RWPE1 (cell line): ENCODE measurements around the gene SERPINB1.
"Not testable (repeated sequence)": the region's sequence is repeated elsewhere in the genome, so short reads cannot be mapped to it uniquely, and the experiment has no call there.

Experiments used
- CTCF ChIA-PET: fragments of 350-600 bp; sonication (Branson Sonifier 250); formaldehyde crosslinking; extraction: SDS; loops from one replicate; lab custom pipeline; 2021; lab: Yijun Ruan, JAX
- POLR2A ChIA-PET: fragments of 400-600 bp; formaldehyde crosslinking; extraction: SDS; loops from one replicate; lab custom pipeline; 2020; ENCODE audit warnings: antibody characterized with exemption; ENCODE audit not compliant: low non-redundant PET; lab: Yijun Ruan, JAX
- DNase-seq: peaks from one replicate; pipeline ENCODE4 v3.0.0; 2012; ENCODE audit warnings: low spot score
- H3K27ac ChIP-seq: fragments of 450-650 bp; 2 replicates; pipeline ENCODE4 v1.5.1; 2017
- TF ChIP-seq, protein P1 (sequence below): fragments of 450-650 bp; conservative IDR thresholded peaks from 2 replicates; pipeline ENCODE4 v1.5.1; 2017; ENCODE audit warnings: low read depth, mild to moderate bottlenecking

The SERPINB1 gene

GRCh38 chr6:2861060-2861821 lies 19.6 kb upstream of the SERPINB1 start:
- H3K27ac ChIP-seq, result no peak overlapping the region
- CTCF ChIA-PET, result no interaction called here
- TF ChIP-seq, protein P1, sequence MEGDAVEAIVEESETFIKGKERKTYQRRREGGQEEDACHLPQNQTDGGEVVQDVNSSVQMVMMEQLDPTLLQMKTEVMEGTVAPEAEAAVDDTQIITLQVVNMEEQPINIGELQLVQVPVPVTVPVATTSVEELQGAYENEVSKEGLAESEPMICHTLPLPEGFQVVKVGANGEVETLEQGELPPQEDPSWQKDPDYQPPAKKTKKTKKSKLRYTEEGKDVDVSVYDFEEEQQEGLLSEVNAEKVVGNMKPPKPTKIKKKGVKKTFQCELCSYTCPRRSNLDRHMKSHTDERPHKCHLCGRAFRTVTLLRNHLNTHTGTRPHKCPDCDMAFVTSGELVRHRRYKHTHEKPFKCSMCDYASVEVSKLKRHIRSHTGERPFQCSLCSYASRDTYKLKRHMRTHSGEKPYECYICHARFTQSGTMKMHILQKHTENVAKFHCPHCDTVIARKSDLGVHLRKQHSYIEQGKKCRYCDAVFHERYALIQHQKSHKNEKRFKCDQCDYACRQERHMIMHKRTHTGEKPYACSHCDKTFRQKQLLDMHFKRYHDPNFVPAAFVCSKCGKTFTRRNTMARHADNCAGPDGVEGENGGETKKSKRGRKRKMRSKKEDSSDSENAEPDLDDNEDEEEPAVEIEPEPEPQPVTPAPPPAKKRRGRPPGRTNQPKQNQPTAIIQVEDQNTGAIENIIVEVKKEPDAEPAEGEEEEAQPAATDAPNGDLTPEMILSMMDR, result no peak
- DNase-seq, result no peak
- POLR2A ChIA-PET, result no interaction called here

DNA sequence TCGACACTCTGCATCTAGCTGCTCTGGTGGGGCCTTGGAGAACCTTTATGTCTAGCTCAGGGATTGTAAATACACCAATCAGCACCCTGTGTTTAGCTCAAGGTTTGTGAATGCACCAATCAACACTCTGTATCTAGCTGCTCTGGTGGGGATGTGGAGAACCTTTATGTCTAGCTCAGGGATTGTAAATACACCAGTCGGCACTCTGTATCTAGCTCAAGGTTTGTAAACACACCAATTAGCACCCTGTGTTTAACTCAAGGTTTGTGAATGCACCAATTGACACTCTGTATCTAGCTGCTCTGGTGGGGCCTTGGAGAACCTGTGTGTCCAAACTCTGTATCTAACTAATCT lies 19.0 kb upstream of the SERPINB1 start:
- POLR2A ChIA-PET, H3K27ac ChIP-seq: not testable (repeated sequence)

DNA sequence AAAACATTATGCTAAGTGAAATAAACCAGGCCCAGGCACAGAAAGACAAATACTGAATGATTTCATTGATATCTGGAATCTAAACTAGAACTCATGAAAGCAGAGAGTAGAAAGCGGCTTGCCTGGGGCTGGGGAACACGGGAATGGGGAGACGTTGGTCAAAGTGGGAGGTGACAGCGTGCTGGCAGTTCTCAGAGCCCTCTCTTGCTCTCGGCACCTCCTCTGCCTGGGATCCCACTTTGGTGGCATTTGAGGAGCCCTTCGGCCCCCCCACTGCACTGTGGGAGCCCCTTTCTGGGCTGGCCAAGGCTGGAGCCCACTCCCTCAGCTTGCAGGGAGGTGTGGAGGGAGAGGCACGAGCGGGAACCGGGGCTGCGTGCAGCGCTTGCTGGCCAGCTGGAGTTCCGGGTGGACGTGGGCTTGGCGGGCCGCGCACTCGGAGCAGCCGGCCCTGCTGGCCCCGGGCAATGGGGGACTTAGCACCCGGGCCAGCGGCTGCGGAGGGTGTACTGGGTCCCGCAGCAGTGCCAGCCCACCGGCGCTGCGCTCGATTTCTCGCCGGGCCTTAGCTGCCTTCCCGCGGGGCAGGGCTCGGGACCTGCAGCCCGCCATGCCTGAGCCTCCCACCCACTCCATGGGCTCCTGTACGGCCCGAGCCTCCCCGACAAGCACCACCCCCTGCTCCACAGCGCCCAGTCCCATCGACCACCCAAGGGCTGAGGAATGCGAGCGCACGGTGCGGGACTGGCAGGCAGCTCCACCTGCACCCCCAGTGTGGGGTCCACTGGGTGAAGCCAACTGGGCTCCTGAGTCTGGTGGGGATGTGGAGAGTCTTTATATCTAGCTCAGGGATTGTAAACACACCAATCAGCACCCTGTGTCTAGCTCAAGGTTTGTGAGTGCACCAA lies 18.4 kb upstream of the SERPINB1 start:
- H3K27ac ChIP-seq, DNase-seq, CTCF ChIA-PET, POLR2A ChIA-PET: not testable (repeated sequence)

More for the DNA sequence above, 19.0 kb upstream of the SERPINB1 start:
- CTCF ChIA-PET, DNase-seq: not testable (repeated sequence)

- POLR2A ChIA-PET, result no interaction called here
- CTCF ChIA-PET, result no interaction called here
- no peak overlapping the region for H3K27ac ChIP-seq
Measured at GRCh38 chr6:2859185-2859700, 17.6 kb upstream of the SERPINB1 start.

DNA sequence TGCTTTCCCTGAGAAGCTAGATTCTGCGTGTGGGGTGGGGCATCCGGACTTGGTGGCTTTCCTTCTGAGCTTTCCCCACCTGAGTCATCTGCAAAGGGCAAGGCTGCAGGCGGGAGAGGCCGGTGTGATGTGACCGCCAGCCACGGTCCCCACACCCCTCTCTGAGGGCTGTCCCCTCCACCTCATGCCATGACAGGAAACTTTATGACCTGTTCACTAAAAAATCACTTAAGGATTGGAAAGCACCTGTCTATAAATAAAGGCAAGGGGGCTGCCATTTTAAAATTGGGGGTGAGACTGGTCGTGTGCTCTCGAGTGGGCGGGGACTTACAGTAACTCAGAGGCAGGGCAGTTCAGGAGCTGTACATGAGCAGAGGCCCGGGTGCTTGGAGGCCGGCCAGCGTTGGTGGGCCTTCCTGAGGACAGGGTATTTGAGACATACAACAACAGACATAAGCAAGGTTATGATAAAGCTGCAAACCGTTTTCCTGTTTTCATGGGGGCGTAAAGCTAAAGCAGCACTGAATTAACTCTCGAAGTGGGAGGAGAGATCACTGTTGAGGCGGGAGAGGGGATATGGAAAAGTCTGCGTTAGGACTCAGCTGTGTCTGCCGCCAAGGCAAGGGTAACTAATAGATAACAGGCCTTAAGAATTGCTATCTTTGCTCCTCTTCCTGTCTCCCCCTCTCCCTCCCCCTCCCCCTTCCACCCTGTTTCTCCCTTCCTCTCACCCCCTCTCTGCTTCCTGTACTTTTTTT lies 16.1 kb upstream of the SERPINB1 start:
- TF ChIP-seq, protein P1, result no peak
- ChIA-PET CTCF (interaction anchor here (0.6 kb wide), 1 partner anchor 89 kb away, joined by 3 read pairs; no protein-coding TSS in a partner anchor), POLR2A (no interaction called here)
- no peak overlapping the region for H3K27ac ChIP-seq
- DNase-seq, result no peak

More at GRCh38 chr6:2859185-2859700, 17.6 kb upstream of the SERPINB1 start:
- TF ChIP-seq, protein P1, result no peak
- DNase-seq, result no peak

GRCh38 chr6:2857185-2857579 lies 15.5 kb upstream of the SERPINB1 start:
- ChIA-PET POLR2A (no interaction called here), CTCF (interaction anchor here (0.6 kb wide), 1 partner anchor 89 kb away, joined by 3 read pairs; no protein-coding TSS in a partner anchor)
- no peak overlapping the region for H3K27ac ChIP-seq
- no peak for DNase-seq
- TF ChIP-seq, protein P1, result no peak

GRCh38 chr6:2855061-2855519 lies 13.4 kb upstream of the SERPINB1 start:
- TF ChIP-seq, protein P1, result no peak
- H3K27ac ChIP-seq, result no peak overlapping the region
- no peak for DNase-seq
- ChIA-PET CTCF (interaction anchor here (0.6 kb wide), 2 partner anchors 17 to 120 kb away, joined by 3 read pairs; no protein-coding TSS in a partner anchor), POLR2A (no interaction called here)
